ENCODE data around the gene TEX48. TPM values are rescaled to one million over a fixed set of nuclear protein-coding genes. Genes with fewer than 3 reads are reported as not detected.

TEX48 gene
- total RNA-seq, 6 donors from 2014 or later, result not detected

- ATAC-seq (ENCODE audit: low FRiP score in 2 of 2), result no peak
- Histone ChIP-seq H3K27me3 (no peaks in the 10 kb centered on the region), H3K4me3 (no peak overlapping the region), H3K4me1 (no peaks in the 10 kb centered on the region), H3K36me3 (no peaks in the 10 kb centered on the region), H3K9me3 (no peaks in the 10 kb centered on the region), H3K27ac (no peak overlapping the region)
- DNase-seq, result no peak
- WGBS, 2 donors, result 64 to 65% methylated on average over 3 of the region's 3 CpGs
- TF ChIP-seq EP300 (IDR thresholded peaks at IDR 0.05), result no peak
- TF ChIP-seq CTCF (IDR thresholded peaks at IDR 0.05), result no peak
- TF ChIP-seq POLR2A (IDR thresholded peaks at IDR 0.05), result no peak
- TF ChIP-seq POLR2AphosphoS5 (IDR thresholded peaks at IDR 0.05), result no peak
Measured at GRCh38 chr9:114664181-114664580, 17.8 kb downstream of the TEX48 start.

- TF ChIP-seq POLR2AphosphoS5 (IDR thresholded peaks at IDR 0.05) (no peak), CTCF (IDR thresholded peaks at IDR 0.05) (peak; percentile 43 to 84 (median 62)), POLR2A (IDR thresholded peaks at IDR 0.05) (no peak)
- no peaks in the 10 kb centered on the region for H3K9me3 ChIP-seq
- H3K4me1 ChIP-seq, result no peaks in the 10 kb centered on the region
- DNase-seq, result peak in 1 of 2 donors; percentile 31
- H3K36me3 ChIP-seq, result no peaks in the 10 kb centered on the region
- no peak overlapping the region for H3K4me3 ChIP-seq
- 41 to 42% methylated on average over 10 of the region's 10 CpGs for WGBS, 2 donors
- no peaks in the 10 kb centered on the region for H3K27me3 ChIP-seq
- ATAC-seq (ENCODE audit: low FRiP score in 2 of 2), result peak; percentile 78 to 82
- H3K27ac ChIP-seq, result no peak overlapping the region
Measured at GRCh38 chr9:114662081-114662989, 19.7 kb downstream of the TEX48 start.

GRCh38 chr9:114657705-114658104 is 24.3 kb downstream of the TEX48 start, which contains the start of gene TEX53:
TSS of gene TEX53 (minus strand) at chr9:114657805. CDS start at chr9:114657774, 31 bp downstream.
- Histone ChIP-seq H3K27me3 (no peaks in the 10 kb centered on the region), H3K36me3 (no peaks in the 10 kb centered on the region), H3K4me1 (peaks cover 0 to 3% (median 0%) of the 10 kb centered on the region in 4 donors), H3K9me3 (no peaks in the 10 kb centered on the region), H3K27ac (no peak within 1 kb of the TSS), H3K4me3 (no peak within 1 kb of the TSS)
- no peak for DNase-seq
- no peak for ATAC-seq (ENCODE audit: low FRiP score in 2 of 2)
- WGBS, 2 donors, result 99 to 100% methylated on average over 6 of the region's 6 CpGs
- TF ChIP-seq POLR2A (IDR thresholded peaks at IDR 0.05), result no peak
- no peak for TF ChIP-seq POLR2AphosphoS5 (IDR thresholded peaks at IDR 0.05)
- TF ChIP-seq CTCF (IDR thresholded peaks at IDR 0.05), result no peak
- no peak for TF ChIP-seq EP300 (IDR thresholded peaks at IDR 0.05)

GRCh38 chr9:114656301-114656700 is 25.7 kb downstream of the TEX48 start:
- whole genome bisulfite sequencing, 2 donors, result 83 to 85% methylated on average over 12 of the region's 12 CpGs
- H3K4me1 ChIP-seq, result peaks cover 0 to 3% (median 0%) of the 10 kb centered on the region in 4 donors
- no peak for ATAC-seq (ENCODE audit: low FRiP score in 2 of 2)
- no peaks in the 10 kb centered on the region for H3K9me3 ChIP-seq
- no peak overlapping the region for H3K4me3 ChIP-seq
- H3K36me3 ChIP-seq, result no peaks in the 10 kb centered on the region
- TF ChIP-seq POLR2AphosphoS5 (IDR thresholded peaks at IDR 0.05) (no peak), EP300 (IDR thresholded peaks at IDR 0.05) (no peak), CTCF (IDR thresholded peaks at IDR 0.05) (no peak), POLR2A (IDR thresholded peaks at IDR 0.05) (no peak)
- no peak overlapping the region for H3K27ac ChIP-seq
- DNase-seq, result no peak
- no peaks in the 10 kb centered on the region for H3K27me3 ChIP-seq
